Measurements from ENCODE around the gene HCAR3. TPM values are rescaled to one million over a fixed set of nuclear protein-coding genes. Genes with fewer than 3 reads are reported as not detected.

Gene HCAR3
- not detected in 2 replicates for total RNA-seq

GRCh38 chr12:122716658-122717057 is at the start of gene HCAR3:
Gene HCAR3 (minus strand): TSS chr12:122716811. CDS start chr12:122716737, 74 bp downstream.

GRCh38 chr12:122752464-122753318 is 36.1 kb upstream of the HCAR3 start, which contains the start of gene DENR:
Gene DENR (plus strand): TSS chr12:122752824. CDS start chr12:122753702, 878 bp downstream.

GRCh38 chr12:122730215-122731014 is 13.8 kb upstream of the HCAR3 start, which contains the start of gene HCAR1:
Gene HCAR1 (minus strand): TSS chr12:122730844. CDS start chr12:122730339, 505 bp downstream.

GRCh38 chr12:122702890-122703611 is 13.6 kb downstream of the HCAR3 start, which contains the start of gene HCAR2:
Gene HCAR2 (minus strand): TSS chr12:122703357. CDS start chr12:122703283, 74 bp downstream.

Other genes starting within 250 kb of the HCAR3 start
- 8.9 and 12.8 TPM in 2 replicates for gene ZCCHC8, start 215.9 kb downstream of the HCAR3 start, total RNA-seq
- 22.8 and 39.3 TPM in 2 replicates for gene RSRC2, start 189.9 kb downstream of the HCAR3 start, total RNA-seq
- 14.1 and 23.3 TPM in 2 replicates for gene KNTC1, start 189.6 kb downstream of the HCAR3 start, total RNA-seq
- gene HCAR2, start 13.5 kb downstream of the HCAR3 start, total RNA-seq: not detected in 2 replicates
- gene HCAR1, start 14.0 kb upstream of the HCAR3 start, total RNA-seq: 0.08 and 0.13 TPM in 2 replicates
- gene DENR, start 36.0 kb upstream of the HCAR3 start, total RNA-seq: 25.7 and 30.1 TPM in 2 replicates
- 0.13 and 0.72 TPM in 2 replicates for gene CCDC62, start 57.8 kb upstream of the HCAR3 start, total RNA-seq
- gene HIP1R, start 118.6 kb upstream of the HCAR3 start, total RNA-seq: 4.2 and 15.5 TPM in 2 replicates
- gene VPS37B, start 179.3 kb upstream of the HCAR3 start, total RNA-seq: 26.6 and 37.0 TPM in 2 replicates
- 10.9 and 12.9 TPM in 2 replicates for gene ABCB9, start 249.7 kb upstream of the HCAR3 start, total RNA-seq